GM13976 (cell line): ENCODE results near the gene WDR31.
"Not testable (repeated sequence)": the region's sequence is repeated elsewhere in the genome, so short reads cannot be mapped to it uniquely, and the experiment has no call there.

Source experiments
- DNase-seq: peaks from one replicate; pipeline ENCODE4 v3.0.0; 2012; ENCODE audit warnings: low spot score
- CTCF ChIP-seq: IDR thresholded peaks from 2 replicates; pipeline ENCODE4 v1.5.1; 2012; ENCODE audit warnings: borderline replicate concordance, mild to moderate bottlenecking; ENCODE audit not compliant: insufficient read depth; ENCODE audit errors: extremely low read depth, missing control alignments, control extremely low read depth
- in situ Hi-C: fragments of 300-500 bp; cut with MboI; formaldehyde crosslinking; loops from one replicate; pipeline ENCODE4 v1.12.0; 2022; ENCODE audit warnings: low sequenced_read_pairs, mixed read lengths, inconsistent platforms; ENCODE audit not compliant: unreplicated experiment

Gene WDR31

GRCh38 chr9:113380869-113381378, 40.8 kb upstream of the WDR31 start:
- in situ Hi-C loops = no loop called here
- peak; percentile 72 for DNase-seq
- no peak for TF ChIP-seq CTCF

GRCh38 chr9:113379829-113380210, 39.7 kb upstream of the WDR31 start:
- in situ Hi-C loops, DNase-seq: not testable (repeated sequence)

GRCh38 chr9:113379094-113379828, 39.2 kb upstream of the WDR31 start:
- in situ Hi-C loops, DNase-seq: not testable (repeated sequence)

GRCh38 chr9:113376634-113377567, 36.8 kb upstream of the WDR31 start, which contains the start of gene HDHD3:
Gene HDHD3 (minus strand): TSS chr9:113376986. CDS start chr9:113374354, 2,632 bp downstream.
- in situ Hi-C loops = no loop called here
- DNase-seq = peak; percentile 96
- no peak for TF ChIP-seq CTCF

- DNase-seq = no peak
- TF ChIP-seq CTCF = no peak
- in situ Hi-C loops = no loop called here
Measured at GRCh38 chr9:113375057-113376023, 35.3 kb upstream of the WDR31 start.

- no peak for TF ChIP-seq CTCF
- in situ Hi-C loops = no loop called here
- DNase-seq = no peak
Measured at GRCh38 chr9:113373676-113374392, 33.8 kb upstream of the WDR31 start.
